ENCODE results near the gene TOMM22.

DNA sequence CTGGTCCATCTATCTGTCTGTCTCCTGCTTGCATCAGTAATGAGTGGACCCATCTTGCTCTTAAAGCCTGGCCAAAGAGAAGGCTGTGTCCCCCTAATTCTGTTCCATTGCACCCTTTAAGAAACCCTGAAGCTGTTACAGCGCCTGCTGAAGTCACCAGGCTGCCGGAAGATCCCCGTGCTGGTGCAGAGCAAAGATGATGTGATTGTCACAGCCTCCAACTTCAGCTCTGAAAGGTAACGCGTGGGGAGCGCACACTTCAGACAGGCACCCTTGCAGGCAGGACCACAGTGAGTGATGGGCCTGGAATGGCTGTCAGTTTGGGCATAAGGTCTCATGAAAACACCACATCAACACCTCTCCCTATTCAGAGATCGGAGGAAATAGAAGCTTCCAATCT is 42.4 kb downstream of the TOMM22 start:
- TF ChIP-seq POLR2AphosphoS5 (IDR thresholded peaks at IDR 0.05) (no peak), EP300 (IDR thresholded peaks at IDR 0.05) (no peak)
- TF ChIP-seq, protein P1, sequence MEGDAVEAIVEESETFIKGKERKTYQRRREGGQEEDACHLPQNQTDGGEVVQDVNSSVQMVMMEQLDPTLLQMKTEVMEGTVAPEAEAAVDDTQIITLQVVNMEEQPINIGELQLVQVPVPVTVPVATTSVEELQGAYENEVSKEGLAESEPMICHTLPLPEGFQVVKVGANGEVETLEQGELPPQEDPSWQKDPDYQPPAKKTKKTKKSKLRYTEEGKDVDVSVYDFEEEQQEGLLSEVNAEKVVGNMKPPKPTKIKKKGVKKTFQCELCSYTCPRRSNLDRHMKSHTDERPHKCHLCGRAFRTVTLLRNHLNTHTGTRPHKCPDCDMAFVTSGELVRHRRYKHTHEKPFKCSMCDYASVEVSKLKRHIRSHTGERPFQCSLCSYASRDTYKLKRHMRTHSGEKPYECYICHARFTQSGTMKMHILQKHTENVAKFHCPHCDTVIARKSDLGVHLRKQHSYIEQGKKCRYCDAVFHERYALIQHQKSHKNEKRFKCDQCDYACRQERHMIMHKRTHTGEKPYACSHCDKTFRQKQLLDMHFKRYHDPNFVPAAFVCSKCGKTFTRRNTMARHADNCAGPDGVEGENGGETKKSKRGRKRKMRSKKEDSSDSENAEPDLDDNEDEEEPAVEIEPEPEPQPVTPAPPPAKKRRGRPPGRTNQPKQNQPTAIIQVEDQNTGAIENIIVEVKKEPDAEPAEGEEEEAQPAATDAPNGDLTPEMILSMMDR (IDR thresholded peaks at IDR 0.05) = no peak

Measured in sigmoid colon (tissue), 4 donors.